ENCODE measurements around the gene TDRD5.

The TDRD5 gene

GRCh38 chr1:179591253-179591591, 410 bp upstream of the TDRD5 start:
- H3K4me3 ChIP-seq (ENCODE audit: low read depth, low read length), result no peak overlapping the region
- no peak for DNase-seq (ENCODE audit: low read depth)
- TF ChIP-seq CTCF (IDR thresholded peaks at IDR 0.05; ENCODE audit: low read depth, low read length) (no peak), MYC (IDR thresholded peaks at IDR 0.05; ENCODE audit: low read depth, low read length) (no peak), POLR2A (IDR thresholded peaks at IDR 0.05; ENCODE audit: extremely low read depth, insufficient read length) (no peak)
- TF ChIP-seq, protein P1, sequence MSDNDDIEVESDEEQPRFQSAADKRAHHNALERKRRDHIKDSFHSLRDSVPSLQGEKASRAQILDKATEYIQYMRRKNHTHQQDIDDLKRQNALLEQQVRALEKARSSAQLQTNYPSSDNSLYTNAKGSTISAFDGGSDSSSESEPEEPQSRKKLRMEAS (IDR thresholded peaks at IDR 0.05; ENCODE audit: low read depth, low read length), result no peak

DNA sequence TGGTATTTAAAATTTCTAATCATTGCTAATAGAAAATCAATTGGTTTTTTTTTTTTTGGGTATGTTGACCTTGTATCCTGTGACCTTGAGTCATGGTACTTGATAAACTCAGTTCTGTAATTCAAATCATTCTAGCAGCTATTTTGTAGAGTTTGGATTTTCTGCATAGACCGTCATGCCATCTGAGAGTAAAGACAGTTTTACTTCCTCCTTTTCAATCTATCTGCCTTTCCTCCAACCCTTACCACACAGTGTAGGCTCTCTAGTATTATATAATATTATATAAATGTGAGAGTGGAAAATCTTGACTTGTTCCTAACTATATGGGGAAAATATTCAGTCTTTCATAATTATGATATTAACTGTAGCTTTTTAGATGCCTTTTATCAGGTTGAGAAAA, 7.0 kb downstream of the TDRD5 start:
- DNase-seq (ENCODE audit: low read depth), result peak; percentile 10
- TF ChIP-seq POLR2A (IDR thresholded peaks at IDR 0.05; ENCODE audit: extremely low read depth, insufficient read length) (no peak), MYC (IDR thresholded peaks at IDR 0.05; ENCODE audit: low read depth, low read length) (no peak), CTCF (IDR thresholded peaks at IDR 0.05; ENCODE audit: low read depth, low read length) (no peak)
- TF ChIP-seq, protein P1 (IDR thresholded peaks at IDR 0.05; ENCODE audit: low read depth, low read length), result no peak
- H3K4me3 ChIP-seq (ENCODE audit: low read depth, low read length), result no peak overlapping the region

DNA sequence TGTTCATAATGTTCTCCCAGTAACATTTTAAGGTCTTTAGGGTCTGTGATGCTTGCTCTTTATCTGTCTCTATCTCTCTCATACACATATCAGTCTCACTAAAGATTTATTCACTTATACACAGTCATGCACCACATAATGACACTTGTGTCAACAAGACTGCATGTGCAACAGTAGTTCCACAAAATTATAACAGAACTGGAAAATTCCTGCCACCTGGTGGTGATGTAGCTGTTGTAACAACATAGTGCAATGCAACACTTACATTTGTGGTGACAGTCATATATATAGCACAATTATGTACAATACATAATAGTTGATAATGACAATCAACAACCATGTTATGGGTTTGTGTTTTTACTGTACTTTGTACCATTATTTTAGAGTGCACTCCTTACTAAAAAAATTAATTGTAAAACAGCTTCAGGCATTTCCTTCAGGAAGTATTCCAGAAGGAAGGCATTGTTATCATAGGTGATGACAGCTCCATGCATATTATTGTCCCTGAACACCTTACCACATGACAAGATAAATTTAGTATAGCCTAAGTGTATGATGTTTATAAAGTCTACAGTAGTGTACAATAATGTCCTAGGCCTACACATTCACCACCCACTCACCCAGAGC, 8.1 kb downstream of the TDRD5 start:
- peak; percentile 61 for DNase-seq (ENCODE audit: low read depth)
- no peak for TF ChIP-seq MYC (IDR thresholded peaks at IDR 0.05; ENCODE audit: low read depth, low read length)
- TF ChIP-seq CTCF (IDR thresholded peaks at IDR 0.05; ENCODE audit: low read depth, low read length), result peak; percentile 41
- no peak overlapping the region for H3K4me3 ChIP-seq (ENCODE audit: low read depth, low read length)

GRCh38 chr1:179601093-179601492, 9.5 kb downstream of the TDRD5 start:
- no peak overlapping the region for H3K4me3 ChIP-seq (ENCODE audit: low read depth, low read length)
- DNase-seq (ENCODE audit: low read depth), result no peak
- TF ChIP-seq CTCF (IDR thresholded peaks at IDR 0.05; ENCODE audit: low read depth, low read length) (no peak), MYC (IDR thresholded peaks at IDR 0.05; ENCODE audit: low read depth, low read length) (no peak), POLR2A (IDR thresholded peaks at IDR 0.05; ENCODE audit: extremely low read depth, insufficient read length) (no peak)
- TF ChIP-seq, protein P1 (IDR thresholded peaks at IDR 0.05; ENCODE audit: low read depth, low read length), result no peak

DNA sequence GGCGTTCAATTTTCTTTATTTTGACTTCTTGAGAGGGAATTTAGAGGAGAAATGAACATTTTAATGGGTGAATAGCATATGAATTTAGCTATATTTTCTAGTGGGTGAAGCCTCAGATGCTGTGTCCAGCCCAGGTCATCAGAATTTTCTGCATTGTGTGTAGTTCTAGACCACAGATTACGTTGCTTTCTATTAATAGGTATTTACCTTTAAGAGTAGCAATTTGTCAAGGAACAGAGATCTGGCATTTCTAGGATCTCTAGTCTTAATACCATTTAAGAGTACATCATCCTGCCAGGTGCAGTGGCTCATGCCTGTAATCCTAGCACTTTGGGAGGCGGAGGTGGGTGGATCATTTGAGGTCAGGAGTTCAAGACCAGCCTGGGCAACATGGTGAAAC, 20.7 kb downstream of the TDRD5 start:
- DNase-seq (ENCODE audit: low read depth), result no peak
- H3K4me3 ChIP-seq (ENCODE audit: low read depth, low read length), result no peak overlapping the region
- TF ChIP-seq, protein P1 (IDR thresholded peaks at IDR 0.05; ENCODE audit: low read depth, low read length), result no peak
- TF ChIP-seq MYC (IDR thresholded peaks at IDR 0.05; ENCODE audit: low read depth, low read length) (no peak), CTCF (IDR thresholded peaks at IDR 0.05; ENCODE audit: low read depth, low read length) (no peak), POLR2A (IDR thresholded peaks at IDR 0.05; ENCODE audit: extremely low read depth, insufficient read length) (no peak)

- no peak overlapping the region for H3K4me3 ChIP-seq (ENCODE audit: low read depth, low read length)
- DNase-seq (ENCODE audit: low read depth), result no peak
- TF ChIP-seq, protein P1 (IDR thresholded peaks at IDR 0.05; ENCODE audit: low read depth, low read length), result no peak
- TF ChIP-seq POLR2A (IDR thresholded peaks at IDR 0.05; ENCODE audit: extremely low read depth, insufficient read length), result no peak
- no peak for TF ChIP-seq CTCF (IDR thresholded peaks at IDR 0.05; ENCODE audit: low read depth, low read length)
- no peak for TF ChIP-seq MYC (IDR thresholded peaks at IDR 0.05; ENCODE audit: low read depth, low read length)
Observed at GRCh38 chr1:179630719-179631118, 39.1 kb downstream of the TDRD5 start.
